Measurements from ENCODE around the gene TYK2. TPM values are rescaled to one million over a fixed set of nuclear protein-coding genes. Genes with fewer than 3 reads are reported as not detected.

The TYK2 gene
- total and polyA plus RNA-seq, 2 experiments from 2014 or later: 126 to 142 TPM

GRCh38 chr19:10418485-10419199 is 38.3 kb upstream of the TYK2 start:
- Histone ChIP-seq H3K36me3 (no peaks in the 10 kb centered on the region), H3K27me3 (peaks cover 70% of the 10 kb centered on the region), H3K9me3 (ENCODE audit: low read depth) (no peaks in the 10 kb centered on the region), H3K4me3 (peak overlapping the region; percentile 26), H3K4me1 (ENCODE audit: low read depth) (peaks cover 15% of the 10 kb centered on the region), H3K27ac (no peak overlapping the region)
- DNase-seq (ENCODE audit: low read depth in 1 of 2, low spot score in 1 of 2): peak; percentile 28 to 30
- TF ChIP-seq CTCF (IDR thresholded peaks at IDR 0.05; ENCODE audit: low read depth, low read length): peak; percentile 11

GRCh38 chr19:10418235-10418484 is 37.8 kb upstream of the TYK2 start:
- H3K27me3 ChIP-seq: peaks cover 65% of the 10 kb centered on the region
- no peaks in the 10 kb centered on the region for H3K36me3 ChIP-seq
- peaks cover 15% of the 10 kb centered on the region for H3K4me1 ChIP-seq (ENCODE audit: low read depth)
- no peak overlapping the region for H3K27ac ChIP-seq
- no peak overlapping the region for H3K4me3 ChIP-seq
- no peak for TF ChIP-seq CTCF (IDR thresholded peaks at IDR 0.05; ENCODE audit: low read depth, low read length)
- no peaks in the 10 kb centered on the region for H3K9me3 ChIP-seq (ENCODE audit: low read depth)
- DNase-seq (ENCODE audit: low read depth in 1 of 2, low spot score in 1 of 2): no peak

- H3K4me3 ChIP-seq: no peak overlapping the region
- peaks cover 15% of the 10 kb centered on the region for H3K4me1 ChIP-seq (ENCODE audit: low read depth)
- DNase-seq (ENCODE audit: low read depth in 1 of 2, low spot score in 1 of 2): peak in 1 of 2 donors; percentile 44
These were observed 37.3 kb upstream of the TYK2 start for GRCh38 chr19:10417541-10418234.

GRCh38 chr19:10416380-10417257 is 36.2 kb upstream of the TYK2 start:
- Histone ChIP-seq H3K4me3 (peak overlapping the region; percentile 36), H3K36me3 (no peaks in the 10 kb centered on the region), H3K4me1 (ENCODE audit: low read depth) (peaks cover 19% of the 10 kb centered on the region), H3K9me3 (ENCODE audit: low read depth) (no peaks in the 10 kb centered on the region), H3K27ac (no peak overlapping the region), H3K27me3 (peaks cover 50% of the 10 kb centered on the region)
- peak; percentile 89 to 93 for DNase-seq (ENCODE audit: low read depth in 1 of 2, low spot score in 1 of 2)
- peak; percentile 87 for TF ChIP-seq CTCF (IDR thresholded peaks at IDR 0.05; ENCODE audit: low read depth, low read length)

More at GRCh38 chr19:10417541-10418234, 37.3 kb upstream of the TYK2 start:
- no peak for TF ChIP-seq CTCF (IDR thresholded peaks at IDR 0.05; ENCODE audit: low read depth, low read length)
- peaks cover 60% of the 10 kb centered on the region for H3K27me3 ChIP-seq
- no peaks in the 10 kb centered on the region for H3K9me3 ChIP-seq (ENCODE audit: low read depth)
- H3K36me3 ChIP-seq: no peaks in the 10 kb centered on the region
- no peak overlapping the region for H3K27ac ChIP-seq

- H3K27me3 ChIP-seq: peaks cover 44% of the 10 kb centered on the region
- H3K4me3 ChIP-seq: peak overlapping the region; percentile 36
- TF ChIP-seq CTCF (IDR thresholded peaks at IDR 0.05; ENCODE audit: low read depth, low read length): no peak
- H3K27ac ChIP-seq: no peak overlapping the region
- no peaks in the 10 kb centered on the region for H3K9me3 ChIP-seq (ENCODE audit: low read depth)
- no peak for DNase-seq (ENCODE audit: low read depth in 1 of 2, low spot score in 1 of 2)
- peaks cover 19% of the 10 kb centered on the region for H3K4me1 ChIP-seq (ENCODE audit: low read depth)
- no peaks in the 10 kb centered on the region for H3K36me3 ChIP-seq
These were observed 35.7 kb upstream of the TYK2 start for GRCh38 chr19:10416083-10416379.
